Stimulated activated CD8-positive, alpha-beta memory T cell treated with anti-CD3 and anti-CD28 coated beads, Interleukin-2, amount 100 ng/mL, for 1 hour (primary cell): Measurements from ENCODE around the gene RTP4.
"Not testable (repeated sequence)": the region's sequence is repeated elsewhere in the genome, so short reads cannot be mapped to it uniquely, and the experiment has no call there.

Experiments
- DNase-seq, 2 donors: peaks; one replicate each; pipeline ENCODE4 v3.0.0-alpha.2; 2020; ENCODE audit warnings: low read depth in 2 of 2

The RTP4 gene

DNA sequence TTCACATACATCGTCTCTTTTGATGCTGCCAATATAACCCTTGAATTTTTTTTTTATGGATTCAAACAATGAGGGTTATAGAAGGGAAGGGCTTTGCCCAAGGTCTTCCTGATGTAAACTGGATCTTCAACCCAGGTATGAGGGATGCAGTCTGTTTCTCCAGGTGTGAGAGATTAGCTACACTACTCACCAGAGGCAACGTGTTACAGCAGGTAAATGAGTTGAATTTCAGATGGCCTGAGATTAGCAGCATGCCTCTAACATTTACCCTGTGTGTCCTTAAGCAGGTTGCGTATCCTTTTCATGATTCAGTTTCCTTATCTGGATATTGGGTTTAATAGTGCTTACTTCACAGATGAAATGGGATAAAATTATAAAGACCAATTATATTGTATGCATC is 1.9 kb downstream of the RTP4 start:
- DNase-seq, result no peak

DNA sequence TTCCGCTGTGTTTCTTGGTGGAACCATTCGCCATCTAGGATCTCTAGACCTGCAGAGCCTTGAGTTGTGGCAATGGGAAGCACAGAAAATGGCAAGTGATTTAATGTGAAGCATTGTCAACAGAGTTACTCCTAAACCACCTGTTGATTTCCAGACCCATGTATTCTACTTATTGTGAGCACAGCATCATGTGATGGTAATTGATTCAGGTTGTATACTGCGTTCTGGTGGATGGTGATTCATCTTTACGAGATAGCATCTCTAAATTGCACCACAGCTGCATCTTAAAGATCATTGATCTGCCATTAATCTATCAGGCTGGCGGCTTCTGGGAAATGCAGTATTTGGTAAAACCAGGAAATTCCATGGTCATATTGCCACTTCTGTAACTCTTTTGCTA is 7.4 kb downstream of the RTP4 start:
- DNase-seq, result no peak

DNA sequence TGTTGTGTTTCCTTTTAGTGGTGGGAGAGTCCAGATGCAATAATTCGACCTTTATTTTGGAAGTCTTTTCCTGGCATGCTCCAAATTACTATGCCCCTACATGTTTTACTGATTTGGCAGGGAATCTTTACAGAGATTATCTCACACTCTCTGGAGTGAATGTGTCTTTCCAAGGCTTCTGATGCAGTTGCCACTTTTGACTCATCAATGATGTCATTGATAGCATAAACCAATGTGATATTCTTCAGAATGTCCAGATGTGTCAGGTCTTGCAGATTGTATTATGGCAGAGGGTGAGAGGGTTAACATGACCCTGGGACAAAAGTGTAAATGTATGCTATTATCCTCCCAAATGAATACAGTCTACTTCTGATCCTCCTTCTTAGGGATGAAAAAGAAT is 9.7 kb downstream of the RTP4 start:
- DNase-seq, result no peak

DNA sequence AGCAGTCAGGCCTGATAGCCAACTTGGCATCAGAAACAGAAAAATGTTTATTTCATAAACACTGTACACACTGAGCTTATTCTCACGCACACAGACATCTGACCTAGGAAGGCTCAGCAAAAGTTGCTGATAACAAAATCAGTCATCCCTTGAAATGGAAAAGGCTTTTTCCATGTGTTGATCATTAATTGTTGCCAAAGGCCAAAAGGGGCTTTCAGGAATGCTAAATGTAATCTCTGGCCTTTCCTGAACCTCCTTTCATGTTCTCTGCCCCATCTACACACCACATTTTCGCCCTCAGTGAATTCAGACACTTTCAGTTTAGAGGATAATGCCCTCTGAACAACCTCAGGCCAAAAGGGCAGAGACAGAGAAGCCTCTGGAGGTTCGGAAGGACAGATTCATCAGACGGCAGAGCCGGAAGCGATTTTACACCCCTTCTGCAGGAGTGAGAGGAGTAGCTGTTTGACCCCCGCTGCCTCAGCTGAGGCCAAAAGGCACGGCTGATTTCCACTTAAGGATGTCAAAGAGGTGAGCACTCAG is 14.5 kb downstream of the RTP4 start:
- no peak for DNase-seq

DNA sequence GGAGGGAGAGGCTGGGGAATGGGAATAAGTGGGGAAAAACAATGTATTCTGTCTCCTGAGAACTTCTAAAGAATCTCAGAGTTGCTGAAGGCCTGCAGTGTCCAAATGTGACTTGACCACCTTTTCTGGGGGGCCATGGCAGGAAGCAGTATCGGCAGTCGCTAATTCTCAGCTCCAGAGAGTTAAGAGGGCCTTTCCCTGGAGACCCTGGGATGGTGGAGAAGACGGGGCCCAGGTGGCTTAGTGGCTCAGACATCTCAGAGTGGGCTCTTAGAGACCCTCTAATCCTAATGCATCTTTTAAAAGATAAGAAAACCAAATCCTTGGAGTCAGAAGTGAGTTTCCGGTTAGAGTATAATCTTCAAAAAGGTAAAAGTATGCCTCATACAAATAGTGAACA is 15.1 kb downstream of the RTP4 start:
- DNase-seq, result no peak

DNA sequence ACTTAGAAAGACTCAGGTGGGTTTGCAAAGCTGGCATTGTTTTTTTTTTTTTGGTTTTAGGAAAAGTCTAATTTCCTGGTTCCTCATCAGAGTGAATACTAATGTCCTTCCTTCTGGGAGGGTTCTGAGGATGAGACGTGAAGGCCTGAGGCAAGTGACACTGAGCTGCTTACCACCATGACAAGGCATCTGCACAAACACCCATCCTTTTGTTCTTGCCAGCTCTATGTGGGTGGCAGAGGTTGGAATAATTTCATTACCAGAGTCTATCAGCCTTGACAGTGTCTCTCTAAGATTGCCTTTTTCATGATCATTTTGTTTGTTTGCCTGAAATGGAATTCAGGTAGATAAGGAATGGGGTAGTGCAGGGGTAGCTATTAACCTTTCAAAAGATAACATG is 17.1 kb downstream of the RTP4 start:
- no peak for DNase-seq

DNA sequence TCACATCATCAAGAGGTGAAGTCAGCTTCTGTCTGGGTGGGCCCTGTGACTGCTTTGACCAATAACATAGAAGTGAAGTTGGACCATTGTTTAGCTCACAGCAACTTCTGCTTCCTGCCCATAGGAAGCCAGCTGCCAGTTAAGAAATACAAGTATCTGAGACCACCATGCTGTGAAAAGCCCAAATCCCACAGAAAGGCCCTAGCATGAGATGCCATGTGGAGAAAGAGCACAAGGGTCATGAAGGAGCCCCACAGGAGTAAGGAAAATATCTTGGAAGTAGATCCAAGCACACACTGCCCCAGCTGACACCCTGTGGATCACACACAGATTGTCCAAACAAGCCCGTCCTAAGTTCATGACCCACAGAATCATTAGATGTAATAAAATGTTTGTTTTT is 28.5 kb downstream of the RTP4 start:
- DNase-seq, result no peak

DNA sequence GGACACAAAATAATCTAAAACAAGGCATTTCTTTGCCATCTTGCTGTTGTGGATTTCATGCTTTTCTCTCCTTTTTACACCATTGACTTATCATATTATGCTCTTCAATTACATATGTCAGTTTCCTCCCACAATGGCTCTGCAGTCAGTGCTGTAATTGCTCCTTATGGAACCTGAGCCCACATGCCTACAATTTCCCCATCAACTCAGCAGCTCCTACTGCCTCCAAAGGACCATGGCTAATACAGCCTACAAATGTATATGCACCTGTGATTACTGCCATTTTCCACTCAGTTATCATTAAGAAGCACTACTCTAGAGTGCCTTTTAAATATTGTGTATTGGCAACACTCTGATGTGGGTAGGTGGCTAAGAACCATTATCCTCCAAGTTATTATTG is 30.8 kb downstream of the RTP4 start:
- no peak for DNase-seq

DNA sequence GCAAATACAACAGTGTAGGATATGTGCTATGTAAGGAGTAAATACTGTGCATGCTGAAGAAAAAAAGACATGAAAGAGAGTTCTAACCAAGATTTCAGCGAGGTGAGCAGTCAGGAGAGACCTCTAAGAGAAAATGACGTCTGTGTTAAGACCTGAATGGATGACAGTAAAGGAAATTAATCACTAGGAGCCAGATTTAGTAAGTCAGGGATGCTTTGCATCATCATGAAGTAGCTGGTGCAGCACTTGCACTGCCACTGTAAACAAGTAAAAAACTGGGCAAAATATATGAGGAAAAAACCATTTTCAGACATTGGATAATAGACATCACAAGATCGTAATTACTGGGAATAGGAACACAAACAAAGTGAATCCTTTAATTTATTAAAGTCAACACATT is 32.6 kb downstream of the RTP4 start:
- DNase-seq, result no peak

DNA sequence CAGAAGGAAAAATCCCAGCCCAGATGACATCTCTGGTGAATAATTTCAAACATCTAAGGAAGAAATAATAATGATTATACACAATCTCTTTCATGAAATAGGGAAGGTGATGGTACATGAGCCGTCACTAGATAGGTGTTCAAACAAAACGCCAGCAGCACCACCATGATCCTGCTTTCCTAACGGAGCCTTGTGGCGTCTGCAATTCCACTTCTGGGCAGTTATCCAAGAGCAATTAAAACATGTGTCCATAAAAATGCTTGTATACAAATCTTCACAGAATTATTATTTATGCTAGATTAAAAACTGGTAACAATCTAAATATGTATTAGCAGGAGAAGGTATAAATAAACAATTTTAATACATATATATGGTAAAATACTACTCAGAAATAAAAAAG is 33.7 kb downstream of the RTP4 start:
- no peak for DNase-seq

DNA sequence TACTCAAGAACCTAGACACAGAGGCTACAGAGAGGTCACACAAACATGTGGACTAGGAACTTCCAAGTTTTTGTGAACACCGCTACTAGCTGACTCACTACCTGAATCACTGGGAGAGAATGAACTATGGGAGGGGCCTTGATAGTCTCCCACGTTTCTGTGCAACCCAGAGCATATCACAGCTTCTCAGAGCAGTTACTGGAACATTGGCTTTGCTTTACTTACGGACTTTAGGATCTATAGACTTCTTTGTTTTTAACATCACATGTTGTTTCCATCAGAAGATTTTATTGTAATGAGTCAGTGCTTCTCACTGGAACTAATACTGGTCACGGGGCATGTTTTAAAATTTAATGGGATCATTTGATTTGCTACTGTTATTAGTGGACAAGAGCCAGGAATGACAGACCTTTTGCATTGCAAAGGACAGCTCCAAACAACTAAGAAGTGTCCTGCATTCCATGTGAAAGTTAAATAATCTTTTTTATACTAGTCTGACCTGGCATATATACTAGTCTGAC is 35.6 kb downstream of the RTP4 start:
- no peak for DNase-seq

DNA sequence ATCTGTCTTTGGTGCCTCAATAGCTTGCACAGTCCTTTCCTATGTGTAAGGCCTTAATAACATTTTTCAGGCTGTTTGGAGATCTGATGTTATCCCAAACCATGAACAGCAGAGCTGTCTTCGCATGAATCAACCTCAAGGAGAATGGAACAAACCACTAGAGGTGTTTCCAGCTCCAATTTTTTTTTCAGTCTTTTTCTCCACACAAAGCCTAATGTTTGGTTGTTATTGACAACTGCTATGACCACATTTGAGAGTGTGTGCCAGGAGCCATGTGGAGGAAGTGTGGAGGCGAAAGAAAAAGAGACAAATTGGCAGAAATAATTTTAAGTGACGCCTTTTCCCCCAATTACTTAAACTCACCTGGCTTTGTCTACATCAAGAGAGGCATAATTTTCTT is 38.7 kb downstream of the RTP4 start:
- no peak for DNase-seq

DNA sequence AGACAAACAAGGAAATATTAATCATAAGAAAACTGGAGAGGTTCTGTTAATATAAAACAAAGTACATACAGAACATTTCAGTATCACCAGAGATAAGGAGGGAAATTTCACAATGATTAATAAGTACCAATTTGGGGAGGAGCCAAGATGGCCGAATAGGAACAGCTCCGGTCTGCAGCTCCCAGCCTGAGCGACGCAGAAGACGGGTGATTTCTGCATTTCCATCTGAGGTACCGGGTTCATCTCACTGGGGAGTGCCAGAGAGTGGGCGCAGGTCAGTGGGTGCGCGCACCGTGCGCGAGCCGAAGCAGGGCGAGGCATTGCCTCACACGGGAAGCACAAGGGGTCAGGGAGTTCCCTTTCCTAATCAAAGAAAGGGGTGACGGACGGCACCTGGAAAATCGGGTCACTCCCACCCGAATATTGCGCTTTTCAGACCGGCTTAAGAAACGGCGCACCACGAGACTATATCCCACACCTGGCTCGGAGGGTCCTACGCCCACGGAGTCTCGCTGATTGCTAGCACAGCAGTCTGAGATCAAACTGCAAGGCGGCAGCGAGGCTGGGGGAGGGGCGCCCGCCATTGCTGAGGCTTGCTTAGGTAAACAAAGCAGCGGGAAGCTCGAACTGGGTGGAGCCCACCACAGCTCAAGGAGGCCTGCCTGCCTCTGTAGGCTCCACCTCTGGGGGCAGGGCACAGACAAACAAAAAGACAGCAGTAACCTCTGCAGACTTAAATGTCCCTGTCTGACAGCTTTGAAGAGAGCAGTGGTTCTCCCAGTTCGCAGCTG is 44.0 kb downstream of the RTP4 start:
- not testable (repeated sequence) for DNase-seq
